A549 treated with AZD2906 at 1 μM for 4 hours (cell line): ENCODE results near the gene DACT2. TPM values are rescaled to one million over a fixed set of nuclear protein-coding genes. Genes with fewer than 3 reads are reported as not detected.

Experiments
- total RNA-seq: library from RNA; stranded (reverse); fragments of 200-300 nt; extraction: Qiagen RNA extraction; gene quantifications from 5 replicates; pipeline ENCODE4 v1.2.3, GENCODE V29; 2022

The DACT2 gene
- total RNA-seq = 0.02 to 0.12 TPM (median 0.07 TPM) in 5 replicates

GRCh38 chr6:168319279-168320111 lies at the start of gene DACT2:
Gene DACT2, minus strand, starts transcription at chr6:168319777. Its CDS starts 144 bp downstream, at chr6:168319633.

Other genes with a start within 250 kb of the DACT2 start
- 0.03 to 0.11 TPM (median 0.05 TPM) in 5 replicates for gene FRMD1, start 240.6 kb downstream of the DACT2 start, total RNA-seq
- 0.03 to 0.06 TPM (median 0.05 TPM) in 3 of 5 replicates, not detected in the others for gene SMOC2, start 121.4 kb upstream of the DACT2 start, total RNA-seq